ENCODE data around the gene QSOX1. TPM values are rescaled to one million over a fixed set of nuclear protein-coding genes. Genes with fewer than 3 reads are reported as not detected.

QSOX1 gene
- total and polyA plus RNA-seq, 2 of the 4 experiments (the other 2 are of a cell fraction): 102 to 791 TPM

- no peak overlapping the region for H3K27ac ChIP-seq (ENCODE audit: insufficient read depth, low read length)
- no peak overlapping the region for H2AK9ac ChIP-seq (replicated peaks; ENCODE audit: low read depth, low read length, poor library complexity)
- no peak overlapping the region for H3K4me3 ChIP-seq (ENCODE audit: insufficient read depth, low read depth, low read length)
- no peak overlapping the region for H2BK20ac ChIP-seq (ENCODE audit: low read depth, low read length)
- WGBS, 2 experiments (ENCODE audit: extremely low coverage in 2 of 2, insufficient read length in 1 of 2): 74% methylated on average over 3 of the region's 5 CpGs; no CpG with 5 or more reads in 1 of the 2 experiments
- no peak overlapping the region for H2AK5ac ChIP-seq (ENCODE audit: low read depth, low read length)
- H3K36me3 ChIP-seq (ENCODE audit: control insufficient read depth, insufficient read depth, low read length): no peaks in the 10 kb centered on the region
- H3K4me1 ChIP-seq (ENCODE audit: control insufficient read depth, insufficient read depth, low read length): no peaks in the 10 kb centered on the region; the same call in 1 of the 2 replicates
- dilution Hi-C loops (cut with HindIII; ENCODE audit: low sequenced_read_pairs, unreplicated experiment) (no loop called here), intact Hi-C loops (cut with micrococcal nuclease) (no loop called here), in situ Hi-C loops (cut with MboI; ENCODE audit: low sequenced_read_pairs) (no loop called here)
- H4K8ac ChIP-seq (ENCODE audit: low read depth in 2 of 2, low read length in 2 of 2): no peak overlapping the region
- no peak overlapping the region for H3K4me2 ChIP-seq (ENCODE audit: low read depth, low read length)
- peaks cover 72% of the 10 kb centered on the region for H3K27me3 ChIP-seq (ENCODE audit: control insufficient read depth, insufficient read depth, low read length)
- DNase-seq (no peak), ATAC-seq (ENCODE audit: low read depth) (no peak)
- no peak overlapping the region for H2BK15ac ChIP-seq (ENCODE audit: low read depth, low read length)
- no peak overlapping the region for H3K18ac ChIP-seq (ENCODE audit: low read depth, low read length)
- H4K91ac ChIP-seq (ENCODE audit: insufficient read depth, low read depth, low read length): no peak overlapping the region
- no peak overlapping the region for H3K23ac ChIP-seq (ENCODE audit: low read depth, low read length)
- H2BK120ac ChIP-seq (ENCODE audit: low read depth, low read length): no peak overlapping the region
- no peaks in the 10 kb centered on the region; the same call in 1 of the 2 replicates for H4K20me1 ChIP-seq (ENCODE audit: insufficient read depth, low read length)
- H3K79me1 ChIP-seq (ENCODE audit: low read depth in 1 of 2, low read length in 2 of 2): no peaks in the 10 kb centered on the region
- H3K4ac ChIP-seq (ENCODE audit: low read depth, low read length): no peak overlapping the region
- ChIA-PET CTCF (no interaction called here), POLR2A (ENCODE audit: unreplicated experiment) (no interaction called here)
- BruUV-seq (replicated peaks): no TSS peak
- H3K9me3 ChIP-seq (ENCODE audit: control insufficient read depth, insufficient read depth, low read length): peaks cover 5% of the 10 kb centered on the region; the same call in 1 of the 2 replicates
- H4K5ac ChIP-seq (ENCODE audit: low read depth, low read length): no peak overlapping the region
- no peak overlapping the region for H3K14ac ChIP-seq (replicated peaks; ENCODE audit: low read depth, low read length)
- H3K56ac ChIP-seq (ENCODE audit: extremely low read depth, insufficient read depth, low read length): no peak overlapping the region
- H2BK5ac ChIP-seq (ENCODE audit: low read depth, low read length, poor library complexity, severe bottlenecking): no peak overlapping the region
- H2AFZ ChIP-seq (replicated peaks; ENCODE audit: low read length, poor library complexity): no peak overlapping the region
- H3K9me1 ChIP-seq (ENCODE audit: insufficient read depth, low read length): no peaks in the 10 kb centered on the region
- TF ChIP-seq FOS (IDR thresholded peaks at IDR 0.05; ENCODE audit: low read depth, low read length) (no peak), USF2 (IDR thresholded peaks at IDR 0.05; ENCODE audit: low read depth, low read length) (no peak), POLR2A (IDR thresholded peaks at IDR 0.05; ENCODE audit: low read depth, low read length) (no peak), MAFK (IDR thresholded peaks at IDR 0.05; ENCODE audit: low read depth, low read length) (no peak), RCOR1 (IDR thresholded peaks at IDR 0.05; ENCODE audit: insufficient replicate concordance, low read length) (no peak), CEBPB (IDR thresholded peaks at IDR 0.05; ENCODE audit: low read depth, low read length) (no peak), MAZ (IDR thresholded peaks at IDR 0.05; ENCODE audit: borderline replicate concordance, low read depth, low read length) (no peak), MXI1 (IDR thresholded peaks at IDR 0.05; ENCODE audit: borderline replicate concordance, low read depth, low read length) (no peak), RFX5 (IDR thresholded peaks at IDR 0.05; ENCODE audit: low read depth, low read length) (no peak), CTCF (conservative IDR thresholded peaks at IDR 0.05; ENCODE audit: low read depth, low read length) (no peak), CHD1 (IDR thresholded peaks at IDR 0.05; ENCODE audit: low read depth, low read length) (no peak), RAD21 (IDR thresholded peaks at IDR 0.05; ENCODE audit: low read length) (no peak), SMC3 (IDR thresholded peaks at IDR 0.05; ENCODE audit: low read depth, low read length) (no peak), ELK1 (IDR thresholded peaks at IDR 0.05; ENCODE audit: borderline replicate concordance, low read depth, low read length) (no peak), NFE2L2 (IDR thresholded peaks at IDR 0.05; ENCODE audit: low read depth, low read length) (no peak), BHLHE40 (IDR thresholded peaks at IDR 0.05; ENCODE audit: low read depth, low read length) (no peak)
- no peak overlapping the region for H3K9ac ChIP-seq (ENCODE audit: low read depth, low read length)
Observed at GRCh38 chr1:180224902-180225301, 70.2 kb downstream of the QSOX1 start.
